RCC 7860 (cell line): ENCODE measurements around the gene ATF6B.

Experiments
- DNase-seq: peaks from one replicate; pipeline ENCODE4 v3.0.0-alpha.2; 2015; ENCODE audit warnings: low spot score
- FAIRE-seq: peaks from 2 replicates; lab custom pipeline; 2012; peaks lifted over from hg19 to GRCh38; lab: Jason Lieb, UNC

Gene ATF6B

DNA sequence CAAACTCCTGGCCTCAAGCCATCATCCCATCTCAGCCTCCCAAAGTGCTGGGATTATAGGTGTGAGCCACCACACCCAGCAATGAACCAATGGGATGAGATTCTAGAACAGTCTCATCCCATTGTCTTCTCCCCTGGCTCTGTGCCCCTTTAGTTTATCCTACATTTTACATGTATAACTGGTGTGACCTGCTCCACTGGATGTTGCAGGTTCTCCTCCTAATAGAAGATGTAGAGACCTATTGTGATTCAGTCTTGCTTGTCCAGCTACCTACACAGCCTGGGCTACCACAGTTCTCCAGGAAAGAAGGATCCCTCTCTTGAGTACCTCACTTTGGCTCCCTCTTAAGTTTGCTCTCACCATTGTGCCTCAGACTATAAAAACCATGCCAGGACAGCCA is 4.1 kb upstream of the ATF6B start:
- FAIRE-seq, result no peak
- no peak for DNase-seq

DNA sequence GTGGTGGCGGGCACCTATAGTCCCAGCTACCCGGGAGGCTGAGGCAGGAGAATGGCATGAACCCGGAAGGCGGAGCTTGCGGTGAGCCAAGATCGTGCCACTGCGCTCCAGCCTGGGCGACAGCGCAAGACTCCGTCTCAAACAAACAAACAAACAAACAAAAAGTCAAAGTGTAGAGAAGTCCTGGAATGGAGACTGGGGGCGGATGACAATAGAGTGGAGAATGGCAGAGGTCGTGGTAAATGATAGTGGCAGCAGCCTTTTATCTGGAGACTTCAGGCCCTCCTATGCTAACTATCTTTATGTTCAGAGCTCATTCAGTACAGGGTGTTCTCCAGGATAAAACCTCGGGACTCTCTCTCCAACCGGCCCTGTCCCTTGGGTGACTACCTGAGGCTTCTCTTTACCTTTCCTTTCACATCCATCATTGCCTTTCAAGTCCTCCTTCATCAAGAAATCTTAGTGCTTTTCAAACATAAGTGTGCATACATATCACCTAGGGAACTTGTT is 3.4 kb upstream of the ATF6B start:
- DNase-seq (no peak), FAIRE-seq (no peak)

DNA sequence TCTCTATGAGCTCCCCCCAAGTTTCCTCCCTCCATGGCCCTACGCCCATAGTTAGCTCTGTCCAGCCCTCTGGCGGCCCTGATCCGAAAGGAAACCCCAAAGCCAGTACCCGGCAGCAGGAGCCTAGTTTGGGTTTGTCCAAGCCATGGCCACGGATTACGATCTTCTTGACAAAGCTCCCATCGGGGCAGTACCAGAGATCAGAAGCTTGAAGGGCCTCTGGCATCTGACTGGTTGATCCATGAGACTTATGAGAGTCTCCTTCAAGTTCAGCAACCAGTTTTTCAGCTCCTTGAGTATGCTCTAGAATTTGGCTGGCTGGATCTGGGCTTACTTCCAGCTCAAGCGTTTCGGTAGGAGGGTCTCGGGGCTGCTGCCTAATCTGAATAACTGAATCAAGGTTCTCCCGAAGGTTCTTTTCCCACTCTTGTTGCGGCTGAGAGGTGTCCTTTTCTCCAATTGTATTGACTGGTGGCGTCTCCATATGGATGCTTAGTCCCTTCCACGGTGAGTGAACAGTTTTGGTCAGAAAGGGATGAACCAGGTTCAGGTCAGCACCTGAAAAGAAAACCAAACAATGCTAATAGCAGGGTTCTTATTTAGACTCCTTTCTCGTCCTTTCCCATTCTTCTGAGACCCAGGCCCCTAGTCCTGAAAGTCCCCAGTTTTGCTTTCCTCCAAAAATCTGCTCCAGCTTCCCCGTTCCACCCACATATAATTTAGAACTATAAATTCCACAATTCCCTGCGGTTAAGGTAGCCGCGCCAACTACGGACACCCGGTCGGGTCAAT is 1.4 kb upstream of the ATF6B start:
- FAIRE-seq (no peak), DNase-seq (no peak)

DNA sequence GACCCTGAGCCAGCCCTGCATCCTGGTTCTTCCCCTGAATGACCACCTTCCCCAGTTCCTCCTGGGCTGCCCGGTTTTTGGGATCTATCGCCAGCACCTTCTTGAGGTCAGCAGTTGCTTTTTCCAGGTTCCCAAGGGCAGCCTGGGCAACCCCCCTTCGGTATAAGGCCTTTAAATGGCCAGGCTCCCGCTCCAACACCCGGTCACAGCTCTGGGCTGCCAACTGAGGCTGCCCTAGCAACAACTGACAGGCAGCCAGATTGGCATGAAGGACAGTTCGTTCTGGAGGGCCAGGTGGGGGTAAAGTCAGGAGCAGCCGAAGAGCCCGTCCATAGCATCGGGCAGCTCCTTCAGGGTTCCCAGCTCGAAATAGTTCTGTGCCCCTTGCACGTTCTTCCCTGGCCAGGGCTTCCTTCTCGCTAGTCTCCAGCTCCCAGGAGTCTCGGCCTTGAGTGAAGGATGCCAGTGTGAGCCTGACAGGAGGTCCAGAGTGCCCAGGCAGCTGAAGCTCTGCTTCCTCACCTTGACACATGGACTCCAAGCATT is 778 bp upstream of the ATF6B start:
- FAIRE-seq, result no peak
- DNase-seq, result no peak

DNA sequence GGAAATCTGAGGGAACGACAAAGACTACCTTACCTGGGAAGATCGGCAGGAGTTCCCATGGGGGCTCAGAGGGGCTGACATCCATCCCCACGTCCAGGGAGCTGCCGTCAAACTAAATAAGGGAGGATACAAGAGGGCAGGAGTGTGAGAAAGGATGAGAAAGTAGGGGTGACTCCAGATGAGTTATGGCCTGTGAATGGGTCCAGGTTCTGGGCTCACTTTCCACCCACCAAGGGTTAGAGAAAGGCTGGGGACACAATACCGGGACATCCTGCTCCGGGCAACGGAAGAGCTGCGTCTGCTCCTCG is 683 bp downstream of the ATF6B start:
- DNase-seq (no peak), FAIRE-seq (no peak)

DNA sequence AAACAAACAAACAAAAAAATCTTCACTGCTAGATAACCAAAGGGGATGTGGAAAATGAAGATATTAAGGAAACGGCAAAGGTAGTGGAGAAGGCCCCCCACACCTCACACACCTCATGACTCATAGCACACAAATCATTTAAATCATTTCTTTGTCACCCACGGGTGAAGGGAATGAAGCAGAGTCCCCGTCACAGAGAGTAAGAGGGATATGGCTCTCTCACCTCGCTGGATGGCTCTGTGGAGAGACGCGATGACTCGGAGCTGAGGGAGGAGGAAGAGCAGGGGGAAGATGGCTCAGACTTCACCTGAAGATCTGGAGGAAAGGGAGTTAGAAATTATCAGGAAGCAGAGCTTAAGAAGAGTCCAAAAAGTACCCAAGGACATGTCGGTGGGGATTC is 1.2 kb downstream of the ATF6B start:
- FAIRE-seq, result no peak

DNA sequence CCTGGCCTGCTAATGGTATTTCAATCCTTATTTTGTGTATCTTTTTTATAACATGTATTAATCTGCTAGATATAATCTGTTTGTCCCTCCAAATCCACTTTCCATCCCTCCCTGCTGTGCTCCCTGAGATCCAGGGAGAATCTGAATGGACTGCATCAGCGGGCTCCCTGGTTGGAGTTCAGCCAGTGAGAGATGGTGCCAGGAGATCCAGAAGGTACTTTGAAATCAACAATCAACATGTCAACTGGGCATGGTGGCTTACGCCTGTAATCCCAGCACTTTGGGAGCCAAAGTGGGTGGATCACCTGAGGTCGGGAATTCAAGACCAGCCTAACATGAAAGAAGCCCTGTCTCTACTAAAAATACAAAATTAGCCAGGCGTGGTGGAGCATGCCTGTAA is 4.4 kb downstream of the ATF6B start:
- DNase-seq (no peak), FAIRE-seq (no peak)

More for the DNA sequence above, 1.2 kb downstream of the ATF6B start:
- DNase-seq, result no peak

DNA sequence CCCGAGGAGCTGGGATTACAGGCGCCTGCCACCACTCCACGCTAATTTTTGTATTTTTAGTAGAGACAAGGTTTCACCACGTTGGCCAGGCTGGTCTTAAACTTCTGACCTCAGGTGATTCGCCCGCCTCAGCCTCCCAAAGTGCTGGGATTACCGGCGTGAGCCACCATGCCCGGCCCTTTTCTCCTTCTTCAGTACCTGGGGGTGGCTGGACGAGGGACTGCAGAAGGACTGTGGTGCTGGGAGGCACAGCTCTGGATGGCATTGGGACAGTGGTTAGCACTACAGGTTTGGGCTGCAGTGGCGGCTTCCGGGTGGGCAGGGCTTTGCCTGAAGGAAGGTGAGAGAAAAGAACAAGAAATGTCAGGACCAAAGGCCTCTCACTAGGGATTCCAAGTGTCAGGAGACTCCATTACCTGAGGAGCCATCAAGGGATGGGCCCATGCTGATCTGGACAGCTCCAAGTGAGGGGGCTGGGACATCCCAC is 7.4 kb downstream of the ATF6B start:
- FAIRE-seq (no peak), DNase-seq (no peak)

DNA sequence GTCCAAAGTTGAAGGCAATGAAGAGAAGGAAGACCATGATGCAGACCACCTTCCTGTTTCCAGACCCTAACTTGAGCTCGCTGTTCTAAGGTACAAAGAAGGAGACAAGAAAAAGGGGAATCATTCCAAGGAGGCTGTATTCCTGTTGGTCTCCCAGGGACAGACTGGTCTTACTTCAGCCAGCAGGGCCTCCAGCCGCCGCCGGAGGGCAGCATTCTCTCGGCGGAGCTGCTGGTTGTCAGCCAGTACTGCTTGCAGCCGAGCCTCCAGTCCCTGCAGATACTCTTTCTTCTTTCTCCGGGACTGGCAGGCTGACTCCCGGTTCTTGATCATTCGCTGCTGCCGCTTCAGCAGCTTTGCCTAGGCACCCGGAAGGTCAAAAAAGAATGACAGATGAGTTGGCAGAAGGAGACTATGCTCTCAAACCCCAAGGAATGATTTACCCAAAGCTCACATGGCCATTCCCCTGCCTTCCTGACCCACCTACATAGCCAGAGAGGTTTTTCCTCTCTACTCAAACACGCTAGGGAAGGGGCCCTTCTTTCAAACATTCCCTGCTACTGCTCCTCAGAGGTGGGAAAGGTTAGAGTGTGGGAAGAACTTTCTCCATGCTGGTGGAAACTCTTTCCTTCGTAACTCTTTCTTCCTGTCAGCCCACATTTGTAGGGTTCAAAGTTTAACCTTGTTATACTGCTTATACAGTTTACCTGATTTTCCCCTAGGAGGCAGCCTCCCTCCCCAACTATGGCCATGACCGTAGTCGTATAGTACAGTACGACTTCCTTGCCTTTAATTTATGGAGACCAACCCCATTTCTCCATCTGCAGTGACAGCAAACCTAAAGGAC is 9.0 kb downstream of the ATF6B start:
- DNase-seq (peak; percentile 44), FAIRE-seq (no peak)

DNA sequence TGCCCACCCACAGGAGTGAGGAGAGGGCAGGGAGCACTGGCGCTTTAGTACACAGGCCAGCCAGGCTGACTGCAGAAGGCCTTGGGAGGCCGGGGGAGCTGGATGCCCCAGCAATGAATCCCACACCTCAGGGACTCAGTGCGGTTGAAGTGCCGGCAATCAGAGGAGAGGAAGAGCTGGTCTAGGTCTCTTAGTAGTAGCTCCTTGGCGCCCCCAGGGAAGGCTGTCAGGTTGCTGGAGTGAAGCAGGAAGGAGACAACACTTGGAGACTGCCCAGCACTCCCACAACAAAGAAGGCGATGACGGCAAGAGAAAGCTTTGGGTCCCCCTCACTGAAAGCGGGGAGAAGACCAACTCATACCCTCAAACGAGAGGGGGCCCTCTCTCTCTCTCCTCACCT is 10.6 kb downstream of the ATF6B start:
- DNase-seq, result no peak
- FAIRE-seq, result no peak

DNA sequence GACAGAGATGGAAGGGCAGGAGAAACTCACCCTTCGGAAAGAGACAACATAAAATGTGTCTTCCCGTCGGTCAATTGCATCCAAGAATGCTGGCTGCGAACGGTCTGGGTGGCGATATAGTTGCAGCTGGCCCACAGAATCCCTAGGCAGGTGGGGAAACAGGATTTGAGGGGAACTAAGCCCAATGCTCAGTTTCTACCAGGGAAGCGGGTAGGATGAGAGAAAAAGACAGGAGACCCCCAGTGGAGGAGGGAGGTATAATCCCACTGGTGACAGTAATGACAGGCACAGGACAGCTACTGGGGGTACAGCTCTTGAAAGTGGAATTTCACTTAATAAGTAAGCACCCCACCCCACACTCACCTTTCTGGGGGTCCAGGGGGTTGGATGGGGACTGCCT is 11.4 kb downstream of the ATF6B start:
- no peak for FAIRE-seq

DNA sequence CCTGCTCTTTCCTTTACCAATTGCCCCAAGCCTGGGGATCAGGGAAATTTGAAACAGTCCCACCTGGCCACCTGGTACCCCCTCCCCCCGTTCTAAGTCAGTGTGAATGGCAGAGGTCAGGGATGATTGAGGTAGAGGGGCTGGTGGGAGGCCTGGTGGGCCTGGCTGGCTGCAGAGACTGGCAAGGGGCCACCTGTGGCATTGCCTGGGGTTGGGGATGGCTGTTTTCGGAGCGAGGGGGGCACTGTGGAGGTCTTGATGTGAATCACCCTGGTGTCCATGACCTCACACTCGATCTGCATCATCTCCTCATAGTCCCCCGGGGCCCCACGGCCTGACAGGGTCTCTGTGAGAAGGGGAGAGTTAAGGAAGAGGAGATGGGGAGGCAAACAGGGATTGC is 12.4 kb downstream of the ATF6B start:
- FAIRE-seq, result no peak
- DNase-seq, result no peak

More for the DNA sequence above, 11.4 kb downstream of the ATF6B start:
- no peak for DNase-seq

DNA sequence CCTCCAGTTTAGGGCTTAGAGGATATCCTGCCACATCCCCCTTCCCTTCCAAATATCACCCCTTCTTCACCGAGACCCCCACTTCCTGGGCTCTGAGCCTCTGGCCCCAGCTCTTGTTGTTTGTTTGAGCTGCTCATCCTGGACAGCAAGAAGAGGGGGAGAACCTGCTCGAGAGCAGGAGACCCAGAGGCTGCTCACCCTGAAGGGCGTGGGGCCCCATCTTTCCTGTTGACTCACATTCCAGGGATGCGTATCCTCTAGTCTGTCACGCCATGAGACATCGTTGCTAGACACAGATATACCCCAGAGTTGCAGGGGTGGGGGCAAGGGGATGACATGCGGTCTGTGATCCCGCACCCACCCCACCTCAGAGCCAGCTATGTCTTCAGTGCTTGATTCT is 13.2 kb downstream of the ATF6B start:
- FAIRE-seq (no peak), DNase-seq (no peak)

DNA sequence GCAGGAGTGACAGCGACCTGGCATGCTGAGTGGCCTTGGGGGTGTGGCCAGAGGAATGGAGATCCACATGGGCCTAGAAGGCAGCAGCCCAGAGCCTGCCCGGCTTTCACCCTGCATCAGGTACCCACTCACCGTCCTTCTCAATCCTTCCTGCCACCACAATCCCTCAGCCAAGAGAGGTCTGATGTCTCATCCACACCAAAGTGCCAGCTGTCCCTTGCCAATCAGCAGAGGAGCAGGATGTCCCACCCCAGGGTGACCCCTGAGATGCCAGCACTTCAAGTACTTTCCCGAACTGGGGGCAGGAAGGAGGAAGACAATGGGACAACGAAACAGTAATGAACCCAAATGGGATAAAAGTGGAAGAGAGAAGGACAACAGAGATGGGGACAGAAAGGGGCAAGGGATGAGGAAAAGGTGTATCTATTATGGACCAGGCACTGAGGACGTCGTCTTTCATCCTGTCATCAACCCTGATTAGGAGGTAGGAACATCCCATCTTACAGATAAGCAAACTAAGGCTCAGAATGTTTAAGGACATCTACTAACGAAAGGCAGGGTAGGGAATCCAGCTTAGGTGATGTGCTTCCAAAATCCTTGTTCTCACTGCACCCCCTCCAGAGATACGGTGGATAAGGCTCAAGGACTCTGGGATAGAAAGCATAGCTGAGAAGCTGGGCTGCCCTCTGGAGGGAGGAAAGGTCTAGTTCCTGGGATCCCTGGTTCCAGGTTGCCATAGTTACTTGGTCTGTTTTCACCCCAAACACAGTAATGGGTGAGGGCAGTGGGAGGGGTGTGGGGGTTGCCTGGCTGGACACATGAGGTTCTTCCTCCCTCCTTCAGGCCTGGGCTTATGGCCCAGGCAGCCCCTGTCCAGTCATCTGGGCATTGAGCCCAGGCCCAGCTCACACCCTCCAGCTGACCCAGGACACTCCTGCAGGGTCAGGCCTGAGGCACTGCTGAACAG is 14.4 kb downstream of the ATF6B start:
- DNase-seq (peak; percentile 34), FAIRE-seq (no peak)

DNA sequence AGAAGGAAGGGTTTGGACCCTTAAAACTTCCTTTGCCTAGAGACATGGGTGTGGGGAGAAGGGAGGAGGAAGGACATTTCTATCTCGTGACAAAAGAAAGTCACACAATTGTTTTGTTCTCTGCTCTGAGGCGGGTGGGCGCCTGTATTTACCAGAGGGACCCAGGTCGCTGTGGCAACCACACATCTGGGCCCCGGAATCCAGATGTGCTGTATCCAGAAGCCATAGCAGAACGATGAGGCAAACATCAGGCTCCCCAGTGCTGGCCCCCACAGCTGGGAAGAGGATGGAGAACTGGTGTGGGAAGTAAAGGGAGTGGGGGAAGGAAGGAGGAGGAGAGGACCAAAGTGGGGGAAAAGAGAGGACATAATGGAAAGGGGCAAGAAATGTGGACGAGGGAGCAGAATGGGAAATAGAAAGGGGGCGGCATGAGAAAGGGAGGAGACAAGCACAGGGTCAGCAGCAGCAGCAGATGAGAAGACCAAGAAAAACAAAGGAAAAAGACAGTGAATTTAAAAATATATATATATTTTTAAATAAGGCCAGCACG is 15.5 kb downstream of the ATF6B start:
- FAIRE-seq, result no peak

DNA sequence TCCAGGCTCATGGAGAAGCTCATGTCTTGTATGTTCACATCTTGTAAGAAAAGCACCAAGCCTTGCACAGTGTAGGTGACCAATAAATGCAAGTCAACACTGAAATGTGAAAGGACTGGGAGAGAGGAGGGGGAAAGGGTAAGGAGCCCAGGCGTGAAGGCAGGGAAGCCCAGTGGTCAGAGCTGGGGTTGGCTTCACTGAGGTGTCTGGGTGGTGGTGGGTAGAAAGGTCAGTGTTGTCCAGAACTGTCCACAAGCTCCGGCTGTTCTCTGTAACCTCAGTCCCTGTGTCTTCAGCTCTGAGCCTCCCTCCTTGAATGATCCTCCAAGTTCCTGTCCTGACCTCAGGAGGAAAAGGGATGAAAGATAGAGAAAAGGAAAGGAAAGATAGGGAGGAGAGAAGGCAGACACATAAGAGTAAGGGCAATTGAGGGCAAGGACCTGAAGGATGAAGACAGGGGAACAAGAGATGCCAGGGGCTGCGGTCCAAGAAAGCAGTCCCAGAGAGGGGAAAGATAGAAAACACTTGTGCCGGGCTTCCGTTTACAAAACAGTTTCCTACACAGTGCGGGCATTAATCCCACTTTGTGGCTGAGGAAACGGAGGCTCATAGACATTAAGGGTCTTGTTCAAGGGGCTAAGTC is 16.5 kb downstream of the ATF6B start:
- DNase-seq (no peak), FAIRE-seq (no peak)

More for the DNA sequence above, 15.5 kb downstream of the ATF6B start:
- DNase-seq, result no peak

DNA sequence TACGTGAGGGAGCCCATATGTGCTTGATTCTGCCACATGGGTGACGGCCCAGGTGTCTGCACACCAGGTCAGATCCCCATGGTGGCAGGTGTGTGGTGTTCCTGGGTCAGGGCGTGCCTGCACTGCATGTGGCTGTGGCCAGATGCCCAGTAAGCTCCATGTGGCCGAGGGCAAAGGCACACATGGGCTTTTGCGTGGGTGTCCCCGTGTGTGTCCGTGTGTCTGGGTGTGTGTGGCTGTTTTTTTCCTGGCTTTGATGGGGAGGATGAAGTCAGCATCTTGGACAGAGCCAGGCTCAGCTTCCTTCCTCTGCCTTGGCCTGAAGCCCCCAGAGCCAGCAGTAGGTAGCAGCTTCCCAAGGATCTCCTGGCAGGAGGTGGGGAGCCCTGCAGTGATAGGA is 17.4 kb downstream of the ATF6B start:
- FAIRE-seq, result no peak
- no peak for DNase-seq

DNA sequence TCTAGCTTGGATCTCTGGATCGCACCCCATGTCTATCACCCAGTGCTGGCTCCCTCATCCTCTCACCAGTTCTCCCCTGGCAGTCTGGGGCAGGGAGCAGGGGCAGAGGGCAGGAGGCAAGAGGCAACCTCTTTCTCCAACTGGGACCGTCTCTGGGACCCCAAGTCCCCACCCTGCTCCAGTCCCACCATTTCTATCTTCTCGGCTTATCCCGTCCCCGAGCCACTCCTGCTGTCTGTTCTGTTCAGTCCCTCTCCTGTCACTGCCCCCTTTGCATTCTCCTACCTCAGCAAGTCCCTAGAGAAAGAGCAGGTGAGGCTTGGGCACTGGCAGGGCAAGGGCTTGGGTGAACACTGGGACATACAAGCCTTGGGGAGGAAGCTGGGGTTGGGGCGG is 18.3 kb downstream of the ATF6B start:
- FAIRE-seq, result no peak
- no peak for DNase-seq

DNA sequence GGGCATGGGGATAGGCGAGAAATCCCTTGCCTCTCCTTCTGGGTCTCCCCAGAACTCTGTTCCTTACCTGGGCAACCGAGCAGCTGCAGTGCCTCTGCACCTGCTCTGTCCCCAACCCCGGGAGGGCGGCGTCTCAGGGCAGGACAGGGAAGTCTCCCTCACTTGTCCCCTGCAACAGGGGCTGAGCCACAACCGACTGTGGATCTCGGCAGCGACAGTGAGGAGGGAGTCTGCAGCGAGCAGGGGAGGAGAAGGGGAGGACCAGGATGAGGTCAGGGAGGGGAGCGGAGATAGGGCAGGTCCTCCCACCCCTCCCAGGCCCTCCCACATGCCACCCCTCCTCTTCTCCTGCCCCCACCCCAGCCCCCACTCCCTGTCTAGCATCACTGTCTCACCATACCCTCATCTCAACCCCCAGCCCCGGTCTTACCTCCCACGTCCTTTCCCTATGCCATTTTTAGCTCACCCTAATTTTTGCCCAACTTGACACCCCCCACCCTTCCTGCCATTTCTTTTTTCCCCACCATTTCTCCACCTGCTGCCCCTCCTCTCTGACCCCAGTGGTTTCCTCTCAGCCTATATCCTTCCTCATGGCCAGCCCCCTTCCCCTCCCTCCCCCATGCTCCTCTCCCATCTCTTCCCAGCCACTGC is 18.8 kb downstream of the ATF6B start, which contains the start of gene TNXB:
TSS of gene TNXB (minus strand) at position 225 of the 651 bp plus-strand sequence. CDS start 11,140 bp downstream, outside the sequence.
- FAIRE-seq, result no peak

More for the DNA sequence above, 18.8 kb downstream of the ATF6B start, which contains the start of gene TNXB:
- no peak for DNase-seq
